HG03558 (cell line): ENCODE data around the gene KLHL35.
"Not testable (repeated sequence)": the region's sequence is repeated elsewhere in the genome, so short reads cannot be mapped to it uniquely, and the experiment has no call there.

ENCODE experiments used
- ATAC-seq: cut with Tn5 transposase; IDR thresholded peaks from one replicate; pipeline ENCODE4 v1.9.1; 2021; ENCODE audit warnings: moderate number of reproducible peaks; ENCODE audit not compliant: unreplicated experiment; ENCODE audit errors: extremely low read depth

The KLHL35 gene

GRCh38 chr11:75427181-75427580 is 5.8 kb downstream of the KLHL35 start:
- ATAC-seq = no peak

GRCh38 chr11:75426720-75427086 is 6.3 kb downstream of the KLHL35 start:
- ATAC-seq = no peak

- no peak for ATAC-seq
Observed at GRCh38 chr11:75425422-75425821, 7.6 kb downstream of the KLHL35 start.

GRCh38 chr11:75424396-75424795 is 8.6 kb downstream of the KLHL35 start:
- ATAC-seq = no peak

GRCh38 chr11:75423721-75424120 is 9.3 kb downstream of the KLHL35 start:
- ATAC-seq = no peak

- ATAC-seq = no peak
Observed at GRCh38 chr11:75422248-75423231, 10.5 kb downstream of the KLHL35 start.

GRCh38 chr11:75421902-75422247 is 11.1 kb downstream of the KLHL35 start:
- no peak for ATAC-seq

GRCh38 chr11:75421035-75421602 is 11.9 kb downstream of the KLHL35 start:
- ATAC-seq = no peak

GRCh38 chr11:75420224-75421034 is 12.6 kb downstream of the KLHL35 start:
- ATAC-seq = no peak

- no peak for ATAC-seq
Observed at GRCh38 chr11:75413864-75414263, 19.1 kb downstream of the KLHL35 start.

- not testable (repeated sequence) for ATAC-seq
Observed at GRCh38 chr11:75413146-75413545, 19.9 kb downstream of the KLHL35 start.

GRCh38 chr11:75409971-75410370 is 23.0 kb downstream of the KLHL35 start:
- not testable (repeated sequence) for ATAC-seq

- ATAC-seq = no peak
Observed at GRCh38 chr11:75408957-75409219, 24.1 kb downstream of the KLHL35 start.

GRCh38 chr11:75406338-75406777 is 26.6 kb downstream of the KLHL35 start:
- ATAC-seq = no peak

- ATAC-seq = no peak
Observed at GRCh38 chr11:75403983-75404658, 28.9 kb downstream of the KLHL35 start.

GRCh38 chr11:75403037-75403436 is 30.0 kb downstream of the KLHL35 start:
- no peak for ATAC-seq

- ATAC-seq = no peak
Observed at GRCh38 chr11:75402002-75402773, 30.8 kb downstream of the KLHL35 start.

- no peak for ATAC-seq
Observed at GRCh38 chr11:75400146-75400865, 32.7 kb downstream of the KLHL35 start.
